Glutamatergic neuron (in vitro differentiated cells): Measurements from ENCODE around the gene ATP13A2. TPM values are rescaled to one million over a fixed set of nuclear protein-coding genes. Genes with fewer than 3 reads are reported as not detected.

Experiments
- DNase-seq: peaks from one replicate; pipeline ENCODE4 v3.0.0; 2022
- H3K27ac Mint-ChIP-seq: one replicate; pipeline ENCODE4 v1.8.0; 2020; ENCODE audit warnings: mild to moderate bottlenecking, mixed read lengths, inconsistent platforms; ENCODE audit not compliant: unreplicated experiment
- H3K27me3 Mint-ChIP-seq: one replicate; pipeline ENCODE4 v1.8.0; 2020; ENCODE audit warnings: mild to moderate bottlenecking, moderate library complexity, mixed read lengths, inconsistent platforms; ENCODE audit not compliant: unreplicated experiment
- H3K36me3 Mint-ChIP-seq: one replicate; pipeline ENCODE4 v1.8.0; 2020; ENCODE audit warnings: mild to moderate bottlenecking, mixed read lengths, inconsistent platforms; ENCODE audit not compliant: unreplicated experiment
- H3K4me1 Mint-ChIP-seq: one replicate; pipeline ENCODE4 v1.8.0; 2020; ENCODE audit warnings: mild to moderate bottlenecking, low read depth, mixed read lengths, inconsistent platforms; ENCODE audit not compliant: unreplicated experiment
- H3K4me3 Mint-ChIP-seq: one replicate; pipeline ENCODE4 v1.8.0; 2020; ENCODE audit warnings: mild to moderate bottlenecking, mixed read lengths, inconsistent platforms; ENCODE audit not compliant: unreplicated experiment
- H3K9me3 Mint-ChIP-seq: one replicate; pipeline ENCODE4 v1.8.0; 2020; ENCODE audit warnings: mild to moderate bottlenecking, moderate library complexity, mixed read lengths, inconsistent platforms; ENCODE audit not compliant: unreplicated experiment
- total RNA-seq: library from RNA; stranded (reverse); fragmentation: NEBNext Ultra II Directional; extraction: Animal tissue kit (Norgen Biotek cat#: 25700); gene quantifications from one replicate; pipeline ENCODE4 v1.2.1, GENCODE V29; 2021; ENCODE audit not compliant: unreplicated experiment
- TF ChIP-seq, protein P1 (sequence below): fragments of 200-600 bp; sonication (generic); IDR thresholded peaks from one replicate; pipeline ENCODE4 v1.5.0; 2021; ENCODE audit not compliant: partially characterized antibody, unreplicated experiment

The ATP13A2 gene
- total RNA-seq, 1 donor from 2014 or later, result 65.0 TPM

DNA sequence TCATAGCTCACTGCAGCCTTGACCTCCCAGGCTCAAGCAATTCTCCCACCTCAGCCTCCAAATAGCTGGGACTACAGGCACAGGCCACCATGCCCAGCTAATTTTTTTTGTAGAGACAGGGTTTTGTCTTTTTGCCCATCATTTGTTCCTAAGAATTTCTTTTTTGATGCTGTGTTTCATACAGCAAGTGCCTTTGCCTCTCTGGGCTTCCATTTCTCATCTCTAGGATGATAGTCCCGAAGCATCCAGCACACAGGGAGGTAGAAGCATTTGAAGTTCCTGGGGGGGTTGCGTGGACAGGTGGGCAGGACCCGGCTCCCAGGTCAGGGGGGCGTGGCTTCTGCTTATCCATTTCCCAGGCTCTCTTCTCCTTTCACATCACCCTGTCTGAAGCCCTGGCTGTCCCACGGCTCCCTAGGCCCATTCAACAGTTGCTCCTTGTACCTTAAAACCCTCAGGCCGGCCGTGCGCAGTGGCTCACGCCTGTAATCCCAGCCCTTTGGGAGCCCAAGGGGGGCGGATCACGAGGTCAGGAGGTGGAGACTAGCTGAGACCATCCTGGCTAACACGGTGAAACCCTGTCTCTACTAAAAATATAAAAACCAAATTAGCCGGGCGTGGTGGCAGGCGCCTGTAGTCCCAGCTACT is 3.4 kb downstream of the ATP13A2 start:
- DNase-seq, result no peak
- H3K4me3 Mint-ChIP-seq, result no peak overlapping the region
- TF ChIP-seq, protein P1, sequence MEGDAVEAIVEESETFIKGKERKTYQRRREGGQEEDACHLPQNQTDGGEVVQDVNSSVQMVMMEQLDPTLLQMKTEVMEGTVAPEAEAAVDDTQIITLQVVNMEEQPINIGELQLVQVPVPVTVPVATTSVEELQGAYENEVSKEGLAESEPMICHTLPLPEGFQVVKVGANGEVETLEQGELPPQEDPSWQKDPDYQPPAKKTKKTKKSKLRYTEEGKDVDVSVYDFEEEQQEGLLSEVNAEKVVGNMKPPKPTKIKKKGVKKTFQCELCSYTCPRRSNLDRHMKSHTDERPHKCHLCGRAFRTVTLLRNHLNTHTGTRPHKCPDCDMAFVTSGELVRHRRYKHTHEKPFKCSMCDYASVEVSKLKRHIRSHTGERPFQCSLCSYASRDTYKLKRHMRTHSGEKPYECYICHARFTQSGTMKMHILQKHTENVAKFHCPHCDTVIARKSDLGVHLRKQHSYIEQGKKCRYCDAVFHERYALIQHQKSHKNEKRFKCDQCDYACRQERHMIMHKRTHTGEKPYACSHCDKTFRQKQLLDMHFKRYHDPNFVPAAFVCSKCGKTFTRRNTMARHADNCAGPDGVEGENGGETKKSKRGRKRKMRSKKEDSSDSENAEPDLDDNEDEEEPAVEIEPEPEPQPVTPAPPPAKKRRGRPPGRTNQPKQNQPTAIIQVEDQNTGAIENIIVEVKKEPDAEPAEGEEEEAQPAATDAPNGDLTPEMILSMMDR, result no peak
- H3K36me3 Mint-ChIP-seq, result no peaks in the 10 kb centered on the region
- no peaks in the 10 kb centered on the region for H3K9me3 Mint-ChIP-seq
- no peak overlapping the region for H3K27ac Mint-ChIP-seq
- peaks cover 2% of the 10 kb centered on the region for H3K4me1 Mint-ChIP-seq
- peaks cover 11% of the 10 kb centered on the region for H3K27me3 Mint-ChIP-seq

DNA sequence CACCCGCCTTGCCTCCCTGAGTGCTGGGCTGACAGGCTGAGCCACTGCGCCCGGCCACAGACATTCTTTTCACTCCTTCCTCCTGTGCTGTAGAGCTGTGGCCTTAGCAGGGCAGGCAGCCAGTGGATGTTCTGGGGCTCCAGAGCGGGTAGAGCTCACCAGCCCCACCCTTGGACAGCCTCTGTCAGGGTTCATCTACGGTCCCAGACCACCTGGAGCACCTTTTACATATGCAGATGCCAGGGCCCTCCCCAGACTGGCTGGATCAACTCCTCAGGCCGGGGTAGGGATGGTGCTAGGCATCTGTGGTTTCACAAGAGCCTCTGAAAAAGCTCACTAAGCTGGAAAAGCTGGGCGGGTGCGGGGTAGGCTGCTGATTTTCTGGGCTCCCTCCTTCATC is 4.6 kb downstream of the ATP13A2 start:
- TF ChIP-seq, protein P1, result no peak
- peaks cover 1% of the 10 kb centered on the region for H3K9me3 Mint-ChIP-seq
- no peaks in the 10 kb centered on the region for H3K36me3 Mint-ChIP-seq
- H3K4me1 Mint-ChIP-seq, result peaks cover 2% of the 10 kb centered on the region
- H3K27me3 Mint-ChIP-seq, result peaks cover 4% of the 10 kb centered on the region
- no peak overlapping the region for H3K27ac Mint-ChIP-seq
- DNase-seq, result no peak
- no peak overlapping the region for H3K4me3 Mint-ChIP-seq

DNA sequence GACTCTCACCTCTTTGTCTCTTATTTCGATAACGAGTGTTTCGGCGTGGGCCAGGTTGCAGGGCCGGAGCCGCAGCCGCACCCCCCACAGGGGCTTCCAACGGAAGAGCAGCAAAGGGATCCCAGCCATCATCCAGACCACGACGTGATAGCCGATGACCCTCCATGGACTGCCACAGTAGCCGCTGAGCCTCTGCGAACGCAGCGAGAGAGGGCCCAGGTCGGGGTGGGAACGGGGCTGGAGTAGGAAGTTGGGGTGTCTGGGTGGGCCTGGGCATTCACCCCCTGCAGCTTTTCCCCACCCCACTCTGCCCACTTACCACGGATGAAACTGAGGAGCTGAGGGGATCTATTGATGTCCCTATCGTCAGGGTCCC is 6.4 kb downstream of the ATP13A2 start:
- H3K27me3 Mint-ChIP-seq, result peaks cover 3% of the 10 kb centered on the region
- TF ChIP-seq, protein P1, result no peak
- no peak for DNase-seq
- H3K36me3 Mint-ChIP-seq, result no peaks in the 10 kb centered on the region
- H3K27ac Mint-ChIP-seq, result no peak overlapping the region
- H3K4me3 Mint-ChIP-seq, result no peak overlapping the region
- peaks cover under 1% of the 10 kb centered on the region for H3K4me1 Mint-ChIP-seq
- peaks cover 1% of the 10 kb centered on the region for H3K9me3 Mint-ChIP-seq

DNA sequence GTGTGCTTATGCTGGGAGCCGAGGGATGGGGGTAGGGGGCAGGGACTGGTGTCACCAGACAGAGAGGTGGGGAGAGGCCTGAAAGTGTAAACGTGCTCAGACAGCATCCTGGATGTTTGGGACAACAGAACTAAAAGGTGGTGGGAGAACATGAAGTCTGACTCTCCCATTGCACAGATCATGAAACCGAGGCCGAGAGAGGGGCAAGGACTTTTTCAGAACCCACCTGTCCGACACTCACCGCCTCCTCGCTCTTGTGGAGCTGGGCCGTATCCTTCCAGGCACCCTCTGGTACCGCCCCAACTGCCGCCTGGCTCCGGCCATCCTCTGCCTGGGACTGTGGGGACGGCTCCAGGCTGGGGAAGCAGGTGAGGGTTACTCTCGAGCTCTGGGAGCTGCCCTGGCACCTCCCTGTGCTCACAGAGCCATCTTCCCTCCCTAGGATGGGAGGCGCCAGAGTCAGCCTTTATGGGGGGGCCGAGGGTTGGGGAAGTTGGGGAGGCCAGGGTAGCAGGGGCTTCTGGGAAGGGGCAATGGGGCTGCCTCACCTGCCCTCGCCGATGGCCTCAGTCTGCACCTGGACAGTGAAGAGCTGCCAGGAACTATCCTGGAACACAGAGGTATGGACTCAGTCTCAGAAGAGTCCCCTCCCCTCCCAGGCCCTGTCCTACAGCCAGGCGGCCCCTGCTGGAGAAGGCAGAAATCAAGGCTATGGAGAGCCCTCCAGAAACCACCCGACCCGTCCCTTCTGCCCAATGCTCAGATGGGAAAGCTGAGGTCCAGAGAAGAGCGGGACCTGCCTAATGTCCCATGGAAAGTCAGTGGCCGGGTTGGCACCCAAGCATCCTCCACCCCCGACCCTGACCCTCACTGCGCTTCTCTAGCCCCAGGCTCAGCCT is 7.0 kb downstream of the ATP13A2 start:
- no peaks in the 10 kb centered on the region for H3K4me1 Mint-ChIP-seq
- TF ChIP-seq, protein P1, result no peak
- H3K27me3 Mint-ChIP-seq, result peaks cover 3% of the 10 kb centered on the region
- no peak overlapping the region for H3K4me3 Mint-ChIP-seq
- H3K27ac Mint-ChIP-seq, result no peak overlapping the region
- H3K36me3 Mint-ChIP-seq, result no peaks in the 10 kb centered on the region
- peaks cover 1% of the 10 kb centered on the region for H3K9me3 Mint-ChIP-seq
- no peak for DNase-seq

DNA sequence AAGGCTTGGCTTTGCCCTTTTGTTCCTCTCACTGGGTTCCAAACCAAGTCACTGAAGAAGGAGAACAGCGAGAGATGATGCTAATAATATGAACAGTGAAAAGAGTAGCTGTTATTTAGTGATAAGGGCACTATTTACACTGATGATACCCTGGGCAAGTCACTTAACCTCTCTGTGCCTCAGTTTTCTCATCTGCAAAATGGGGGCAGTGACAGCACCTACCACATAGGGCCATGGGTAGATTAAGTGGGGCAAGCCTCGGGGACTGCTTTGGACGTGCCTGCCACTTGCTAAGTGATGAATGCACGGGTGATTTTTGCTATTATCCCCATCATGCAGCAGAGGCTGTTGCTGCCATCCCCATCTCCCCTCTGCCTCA is 9.2 kb downstream of the ATP13A2 start:
- H3K36me3 Mint-ChIP-seq, result no peaks in the 10 kb centered on the region
- peaks cover 5% of the 10 kb centered on the region for H3K27me3 Mint-ChIP-seq
- no peak overlapping the region for H3K27ac Mint-ChIP-seq
- no peak for DNase-seq
- H3K4me3 Mint-ChIP-seq, result no peak overlapping the region
- H3K9me3 Mint-ChIP-seq, result peaks cover 1% of the 10 kb centered on the region
- H3K4me1 Mint-ChIP-seq, result no peaks in the 10 kb centered on the region
- TF ChIP-seq, protein P1, result no peak
